Left hindlimb (tissue), 1 donor: ENCODE measurements around the gene SATB1.

ENCODE experiments used
- DNase-seq: peaks from one replicate; pipeline ENCODE4 v3.0.0-alpha.2; 2018

SATB1 gene

GRCh38 chr3:18428991-18429745, 4.0 kb upstream of the SATB1 start:
- no peak for DNase-seq

GRCh38 chr3:18428036-18428435, 2.9 kb upstream of the SATB1 start:
- no peak for DNase-seq

GRCh38 chr3:18426597-18427193, 1.6 kb upstream of the SATB1 start:
- DNase-seq: no peak

- peak; percentile 44 for DNase-seq
Measured at GRCh38 chr3:18425641-18426257, 610 bp upstream of the SATB1 start.

GRCh38 chr3:18424213-18424728, 868 bp downstream of the SATB1 start:
- DNase-seq: no peak

GRCh38 chr3:18423401-18424212, 1.5 kb downstream of the SATB1 start:
- peak; percentile 56 for DNase-seq

GRCh38 chr3:18422972-18423371, 2.2 kb downstream of the SATB1 start:
- no peak for DNase-seq

GRCh38 chr3:18420555-18420954, 4.6 kb downstream of the SATB1 start:
- no peak for DNase-seq

- DNase-seq: no peak
Measured at GRCh38 chr3:18419232-18419631, 5.9 kb downstream of the SATB1 start.

- no peak for DNase-seq
Measured at GRCh38 chr3:18417904-18418572, 7.1 kb downstream of the SATB1 start.

GRCh38 chr3:18416332-18416731, 8.8 kb downstream of the SATB1 start:
- no peak for DNase-seq

GRCh38 chr3:18415839-18416238, 9.3 kb downstream of the SATB1 start:
- no peak for DNase-seq

GRCh38 chr3:18415167-18415566, 10.0 kb downstream of the SATB1 start:
- DNase-seq: no peak

- DNase-seq: no peak
Measured at GRCh38 chr3:18412684-18413083, 12.5 kb downstream of the SATB1 start.

GRCh38 chr3:18411541-18411940, 13.6 kb downstream of the SATB1 start:
- DNase-seq: no peak

GRCh38 chr3:18410205-18410604, 14.9 kb downstream of the SATB1 start:
- DNase-seq: no peak

GRCh38 chr3:18409266-18409665, 15.9 kb downstream of the SATB1 start:
- no peak for DNase-seq

GRCh38 chr3:18405141-18405540, 20.0 kb downstream of the SATB1 start:
- DNase-seq: no peak

- no peak for DNase-seq
Measured at GRCh38 chr3:18403061-18403460, 22.1 kb downstream of the SATB1 start.

- no peak for DNase-seq
Measured at GRCh38 chr3:18402239-18402799, 22.8 kb downstream of the SATB1 start.

- no peak for DNase-seq
Measured at GRCh38 chr3:18401300-18401961, 23.7 kb downstream of the SATB1 start.

GRCh38 chr3:18398448-18398847, 26.7 kb downstream of the SATB1 start:
- DNase-seq: no peak
